Purkinje cell (primary cell): ENCODE data around the gene NAA40. TPM values are rescaled to one million over a fixed set of nuclear protein-coding genes. Genes with fewer than 3 reads are reported as not detected.

Experiments
- polyA plus RNA-seq: library from polyadenylated mRNA; unstranded; fragments of >200 nt; fragmentation: Nextera tagmentation; gene quantifications from 2 replicates; pipeline ENCODE4 v1.2.1, GENCODE V29; 2014

The NAA40 gene
- polyA plus RNA-seq, result 0.31 and 0.54 TPM in 2 replicates

GRCh38 chr11:63938479-63939396, at the start of gene NAA40:
NAA40 (plus strand) TSS chr11:63939002; CDS start chr11:63939097, 95 bp downstream.

DNA sequence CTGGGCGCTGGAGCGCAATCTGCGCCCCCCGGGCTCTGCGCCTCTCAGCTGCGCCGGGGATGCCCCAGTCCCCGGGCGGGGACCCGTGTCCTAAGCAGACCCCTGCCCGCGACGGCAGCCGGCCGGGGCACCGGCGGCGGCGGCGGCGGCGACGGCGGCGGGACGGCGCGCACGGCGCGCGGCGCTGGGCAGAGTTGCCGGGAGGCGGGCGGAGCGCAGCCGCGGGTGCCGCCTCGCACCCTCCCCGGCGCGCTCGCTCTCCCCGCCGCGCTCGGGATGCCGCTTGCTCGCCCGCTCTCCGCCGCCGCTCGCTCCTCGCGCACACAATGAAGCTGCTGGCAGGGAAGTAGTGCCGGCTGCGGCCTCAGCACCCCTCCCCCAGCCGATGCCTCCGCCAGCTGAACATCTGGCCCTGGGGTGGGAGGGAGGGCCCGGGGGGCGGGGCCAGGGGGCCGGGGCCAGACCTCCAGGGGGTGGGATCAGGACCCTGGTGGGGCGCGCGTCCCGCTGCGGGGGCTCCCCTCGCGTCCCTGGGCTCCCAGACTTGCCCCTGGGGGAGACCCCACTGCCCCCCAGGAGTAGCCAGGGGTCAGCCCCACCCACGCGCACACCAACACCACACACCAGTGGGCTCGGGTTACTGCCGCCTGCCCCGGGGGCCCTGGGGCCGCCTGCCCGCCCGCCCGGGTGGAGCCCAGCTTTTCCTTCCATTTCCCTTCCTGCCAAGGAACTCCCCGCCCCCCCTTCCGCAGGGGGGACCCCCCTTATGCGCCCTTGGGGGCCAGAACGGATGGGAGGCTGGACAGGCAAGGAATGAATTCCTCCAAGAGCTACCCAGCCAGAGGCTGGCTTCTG, 21.7 kb upstream of the NAA40 start, which contains the start of gene RCOR2:
RCOR2 (minus strand) TSS at position 328 of the 855 bp plus-strand sequence. CDS start 708 bp downstream, outside the sequence.

GRCh38 chr11:63974259-63975143, 35.7 kb downstream of the NAA40 start, which contains the start of gene COX8A:
COX8A (plus strand) TSS chr11:63974620; CDS start chr11:63974681, 61 bp downstream.

GRCh38 chr11:63986156-63986931, 47.5 kb downstream of the NAA40 start, which contains the start of gene OTUB1:
OTUB1 (plus strand) TSS chr11:63986438; CDS start chr11:63986457, 19 bp downstream.

Other genes starting within 250 kb of the NAA40 start
- gene ZFTA, start 170.2 kb upstream of the NAA40 start, polyA plus RNA-seq, result 0.69 TPM in 1 of 2 replicates, not detected in the other
- 0.20 TPM in 1 of 2 replicates, not detected in the other for gene SPINDOC, start 125.5 kb upstream of the NAA40 start, polyA plus RNA-seq
- gene MARK2, start 99.9 kb upstream of the NAA40 start, polyA plus RNA-seq, result 0.88 and 1.6 TPM in 2 replicates
- not detected in 2 replicates for gene RCOR2, start 21.8 kb upstream of the NAA40 start, polyA plus RNA-seq
- 744 and 753 TPM in 2 replicates for gene COX8A, start 35.6 kb downstream of the NAA40 start, polyA plus RNA-seq
- 56.4 and 106 TPM in 2 replicates for gene OTUB1, start 47.4 kb downstream of the NAA40 start, polyA plus RNA-seq
- gene FLRT1, start 96.9 kb downstream of the NAA40 start, polyA plus RNA-seq, result 0.59 TPM in 1 of 2 replicates, not detected in the other
- gene MACROD1, start 227.1 kb downstream of the NAA40 start, polyA plus RNA-seq, result 1.9 TPM in 1 of 2 replicates, not detected in the other
- 43.6 and 47.9 TPM in 2 replicates for gene STIP1, start 247.2 kb downstream of the NAA40 start, polyA plus RNA-seq